ENCODE results near the gene CTNND2.

CTNND2 gene, protein sequence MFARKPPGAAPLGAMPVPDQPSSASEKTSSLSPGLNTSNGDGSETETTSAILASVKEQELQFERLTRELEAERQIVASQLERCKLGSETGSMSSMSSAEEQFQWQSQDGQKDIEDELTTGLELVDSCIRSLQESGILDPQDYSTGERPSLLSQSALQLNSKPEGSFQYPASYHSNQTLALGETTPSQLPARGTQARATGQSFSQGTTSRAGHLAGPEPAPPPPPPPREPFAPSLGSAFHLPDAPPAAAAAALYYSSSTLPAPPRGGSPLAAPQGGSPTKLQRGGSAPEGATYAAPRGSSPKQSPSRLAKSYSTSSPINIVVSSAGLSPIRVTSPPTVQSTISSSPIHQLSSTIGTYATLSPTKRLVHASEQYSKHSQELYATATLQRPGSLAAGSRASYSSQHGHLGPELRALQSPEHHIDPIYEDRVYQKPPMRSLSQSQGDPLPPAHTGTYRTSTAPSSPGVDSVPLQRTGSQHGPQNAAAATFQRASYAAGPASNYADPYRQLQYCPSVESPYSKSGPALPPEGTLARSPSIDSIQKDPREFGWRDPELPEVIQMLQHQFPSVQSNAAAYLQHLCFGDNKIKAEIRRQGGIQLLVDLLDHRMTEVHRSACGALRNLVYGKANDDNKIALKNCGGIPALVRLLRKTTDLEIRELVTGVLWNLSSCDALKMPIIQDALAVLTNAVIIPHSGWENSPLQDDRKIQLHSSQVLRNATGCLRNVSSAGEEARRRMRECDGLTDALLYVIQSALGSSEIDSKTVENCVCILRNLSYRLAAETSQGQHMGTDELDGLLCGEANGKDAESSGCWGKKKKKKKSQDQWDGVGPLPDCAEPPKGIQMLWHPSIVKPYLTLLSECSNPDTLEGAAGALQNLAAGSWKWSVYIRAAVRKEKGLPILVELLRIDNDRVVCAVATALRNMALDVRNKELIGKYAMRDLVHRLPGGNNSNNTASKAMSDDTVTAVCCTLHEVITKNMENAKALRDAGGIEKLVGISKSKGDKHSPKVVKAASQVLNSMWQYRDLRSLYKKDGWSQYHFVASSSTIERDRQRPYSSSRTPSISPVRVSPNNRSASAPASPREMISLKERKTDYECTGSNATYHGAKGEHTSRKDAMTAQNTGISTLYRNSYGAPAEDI (N-terminal part only)

DNA sequence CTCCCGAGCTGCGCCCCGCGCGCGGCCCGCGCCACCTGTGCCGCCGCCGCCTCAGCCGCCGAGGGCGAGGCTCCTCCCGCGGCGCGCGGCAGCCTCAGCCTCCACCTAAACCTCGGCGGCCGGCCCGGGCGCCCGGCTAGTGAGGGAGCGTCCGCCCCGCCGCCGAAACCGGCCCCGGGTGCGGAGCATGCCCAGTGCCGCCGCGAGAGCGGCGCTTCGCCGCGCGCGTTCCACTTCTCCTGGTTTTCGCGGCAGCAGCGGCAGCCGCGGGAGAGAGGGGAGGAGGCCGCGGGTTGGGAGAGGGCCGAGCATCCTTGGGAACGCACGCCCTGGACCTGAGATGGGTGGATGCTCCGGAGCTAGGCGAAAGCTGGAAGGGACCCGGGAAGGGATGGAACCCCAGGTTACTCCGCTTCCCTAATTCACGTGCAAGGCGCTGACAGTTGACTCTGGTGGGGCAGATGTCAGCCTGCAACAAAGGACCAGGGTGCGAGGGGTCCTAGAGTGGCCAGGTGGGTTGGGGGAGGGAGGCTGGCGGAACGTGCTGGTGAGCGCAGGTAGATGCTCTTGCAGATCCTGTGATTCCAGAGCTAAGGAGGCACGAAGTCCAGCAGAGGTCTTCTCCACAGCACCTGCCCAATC is at the start of gene CTNND2:
Gene CTNND2, minus strand, starts transcription at position 182 of the 642 bp plus-strand sequence. CDS start 593 bp downstream, outside the sequence.
- TF ChIP-seq, protein P1, sequence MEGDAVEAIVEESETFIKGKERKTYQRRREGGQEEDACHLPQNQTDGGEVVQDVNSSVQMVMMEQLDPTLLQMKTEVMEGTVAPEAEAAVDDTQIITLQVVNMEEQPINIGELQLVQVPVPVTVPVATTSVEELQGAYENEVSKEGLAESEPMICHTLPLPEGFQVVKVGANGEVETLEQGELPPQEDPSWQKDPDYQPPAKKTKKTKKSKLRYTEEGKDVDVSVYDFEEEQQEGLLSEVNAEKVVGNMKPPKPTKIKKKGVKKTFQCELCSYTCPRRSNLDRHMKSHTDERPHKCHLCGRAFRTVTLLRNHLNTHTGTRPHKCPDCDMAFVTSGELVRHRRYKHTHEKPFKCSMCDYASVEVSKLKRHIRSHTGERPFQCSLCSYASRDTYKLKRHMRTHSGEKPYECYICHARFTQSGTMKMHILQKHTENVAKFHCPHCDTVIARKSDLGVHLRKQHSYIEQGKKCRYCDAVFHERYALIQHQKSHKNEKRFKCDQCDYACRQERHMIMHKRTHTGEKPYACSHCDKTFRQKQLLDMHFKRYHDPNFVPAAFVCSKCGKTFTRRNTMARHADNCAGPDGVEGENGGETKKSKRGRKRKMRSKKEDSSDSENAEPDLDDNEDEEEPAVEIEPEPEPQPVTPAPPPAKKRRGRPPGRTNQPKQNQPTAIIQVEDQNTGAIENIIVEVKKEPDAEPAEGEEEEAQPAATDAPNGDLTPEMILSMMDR (IDR thresholded peaks at IDR 0.05): no peak

DNA sequence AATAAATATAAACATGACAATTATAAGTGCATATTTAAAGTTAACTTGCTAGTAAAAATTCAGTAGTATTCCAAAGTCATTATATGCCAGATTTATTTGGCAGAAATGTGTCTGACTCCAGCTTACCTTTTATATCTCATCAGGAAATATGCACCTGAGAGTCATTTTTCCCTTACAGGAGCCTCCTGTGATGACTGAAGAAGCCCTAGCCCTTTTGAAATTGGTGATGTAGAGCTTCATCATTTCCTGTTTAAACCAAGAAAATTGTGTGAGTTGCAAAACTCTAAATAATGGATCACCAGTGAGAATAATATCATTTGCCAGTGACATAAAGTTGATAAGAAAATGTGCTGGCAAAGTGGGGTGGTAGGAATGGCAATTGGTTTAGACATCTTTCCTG is 42.1 kb upstream of the CTNND2 start:
- TF ChIP-seq, protein P1 (IDR thresholded peaks at IDR 0.05): no peak

DNA sequence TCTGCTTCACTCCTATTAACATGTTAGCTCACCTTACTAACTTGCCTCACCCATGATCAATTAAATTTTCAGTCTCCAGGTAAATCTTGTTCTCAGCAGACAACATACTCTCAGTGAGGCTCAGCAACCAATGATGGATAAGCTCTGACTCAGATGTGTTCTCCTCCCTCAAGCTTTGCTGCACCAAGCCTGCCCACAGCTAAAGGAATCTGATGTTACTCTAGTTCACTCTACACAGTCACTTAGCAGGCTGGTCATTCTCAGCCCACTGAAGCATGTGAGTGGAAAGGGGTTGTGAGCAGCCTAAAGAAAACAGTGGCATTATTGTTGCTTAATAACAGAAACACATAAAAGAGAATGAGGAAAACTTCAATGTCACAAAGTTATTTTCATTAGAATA is 37.3 kb upstream of the CTNND2 start:
- TF ChIP-seq, protein P1 (IDR thresholded peaks at IDR 0.05): no peak

DNA sequence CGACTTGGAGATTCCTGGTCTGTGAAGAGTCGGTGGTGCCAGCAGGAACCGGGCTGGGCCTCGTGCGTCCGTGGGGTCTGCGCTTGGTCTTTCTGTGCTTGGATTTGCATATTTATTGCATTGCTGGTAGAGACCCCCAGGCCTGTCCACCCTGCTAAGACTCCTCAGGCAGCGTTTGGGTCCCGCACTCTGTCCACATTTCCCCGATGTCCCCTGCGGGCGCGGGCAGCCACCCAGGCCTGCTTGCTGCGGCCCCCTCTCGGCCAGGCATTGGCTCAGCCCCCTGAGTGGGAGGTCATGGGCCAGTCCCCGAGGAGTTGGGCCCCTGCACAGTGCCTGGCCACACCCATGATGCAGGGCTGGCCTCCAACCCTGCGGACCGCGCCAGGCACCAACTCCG is 27.4 kb upstream of the CTNND2 start:
- TF ChIP-seq, protein P1 (IDR thresholded peaks at IDR 0.05): no peak

DNA sequence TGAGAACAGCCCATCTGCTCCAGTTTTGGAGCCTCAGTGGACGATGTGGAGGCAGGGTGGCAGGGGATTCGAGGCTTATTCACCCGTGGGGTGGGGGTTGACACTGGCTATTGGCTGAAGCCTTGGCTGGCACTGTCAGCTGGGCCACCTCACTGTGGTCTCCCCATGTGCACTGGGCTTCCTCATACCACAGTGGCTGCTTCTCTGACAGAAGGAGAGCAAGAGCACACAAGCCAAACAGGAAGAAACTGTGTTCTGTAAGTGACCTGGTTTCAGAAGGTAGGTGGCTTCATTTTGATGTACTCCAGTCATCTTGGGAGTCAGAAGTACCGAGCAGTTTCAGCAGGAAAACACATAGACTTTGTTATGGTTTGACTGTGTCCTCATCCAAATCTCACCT is 24.7 kb upstream of the CTNND2 start:
- TF ChIP-seq, protein P1 (IDR thresholded peaks at IDR 0.05): no peak

DNA sequence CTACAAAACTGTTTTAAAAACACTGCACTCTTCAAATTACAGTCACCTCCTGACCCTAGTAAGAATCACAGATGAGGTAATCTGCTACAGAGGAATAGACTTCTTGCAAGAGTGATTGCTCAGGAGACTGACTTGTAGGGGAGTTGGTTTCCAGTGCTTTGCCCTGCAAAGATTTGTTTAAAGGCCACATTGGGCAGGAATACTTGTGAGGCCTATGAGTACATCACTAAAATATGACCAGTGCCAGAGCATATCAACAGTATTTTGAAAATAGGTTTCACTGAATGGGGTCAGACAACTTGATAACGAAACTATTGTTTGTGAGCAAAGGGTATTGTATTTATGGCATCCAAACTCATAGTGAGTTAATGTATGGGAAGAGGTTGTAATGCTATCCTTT is 21.5 kb upstream of the CTNND2 start:
- TF ChIP-seq, protein P1 (IDR thresholded peaks at IDR 0.05): no peak

DNA sequence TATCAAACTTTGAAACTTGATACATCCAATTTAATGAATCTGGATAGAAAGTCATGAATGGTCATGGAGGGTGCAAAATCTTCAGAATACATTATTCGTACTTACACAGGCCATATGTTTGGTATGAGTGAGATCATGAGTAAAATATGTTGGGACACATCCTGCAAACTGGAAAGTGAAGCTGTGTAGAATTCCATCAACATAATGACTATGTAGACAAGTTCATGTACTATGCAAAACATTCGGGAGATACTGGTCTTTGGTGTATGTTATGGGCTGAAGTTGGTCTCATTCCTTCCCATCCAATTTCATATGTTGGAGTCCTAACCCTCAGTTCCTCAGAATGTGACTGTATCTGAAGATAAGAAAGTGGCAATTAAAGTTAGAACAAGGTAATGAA is 18.1 kb upstream of the CTNND2 start:
- TF ChIP-seq, protein P1 (IDR thresholded peaks at IDR 0.05): no peak

Data from LNCAP (cell line).